ENCODE measurements around the gene TNKS1BP1. TPM values are rescaled to one million over a fixed set of nuclear protein-coding genes. Genes with fewer than 3 reads are reported as not detected.

Gene TNKS1BP1
- total RNA-seq, 1 experiment from 2014 or later: 120 TPM

- intact Hi-C loops (cut with micrococcal nuclease; ENCODE audit: unreplicated experiment): no loop called here
- Mint-ChIP-seq H3K4me1 (ENCODE audit: low read depth, unreplicated experiment) (no peaks in the 10 kb centered on the region), H3K4me3 (ENCODE audit: unreplicated experiment) (no peak overlapping the region), H3K9me3 (ENCODE audit: unreplicated experiment) (no peaks in the 10 kb centered on the region), H3K36me3 (ENCODE audit: insufficient read depth, unreplicated experiment) (no peaks in the 10 kb centered on the region), H3K27ac (ENCODE audit: unreplicated experiment) (no peak overlapping the region), H3K27me3 (ENCODE audit: insufficient read depth, unreplicated experiment) (no peaks in the 10 kb centered on the region)
- Histone ChIP-seq H3K4me3 (ENCODE audit: low read depth, low read length) (no peak overlapping the region), H3K9me3 (no peaks in the 10 kb centered on the region), H3K4me1 (no peaks in the 10 kb centered on the region), H3K27me3 (replicated peaks; ENCODE audit: control insufficient read depth, insufficient read depth, low read length) (no peaks in the 10 kb centered on the region), H3K36me3 (ENCODE audit: control insufficient read depth, insufficient read depth, low read length) (no peaks in the 10 kb centered on the region)
- no peak for DNase-seq
- ChIA-PET POLR2A (no interaction called here), CTCF (no interaction called here)
- no TSS peak for BruUV-seq (replicated peaks)
- TF ChIP-seq CTCF (IDR thresholded peaks at IDR 0.05; ENCODE audit: insufficient read depth in 1 of 2, low read depth in 1 of 2, low read length in 1 of 2, severe bottlenecking in 1 of 2, unreplicated experiment in 1 of 2): no peak
Observed at GRCh38 chr11:57368106-57368844, 43.5 kb upstream of the TNKS1BP1 start.

- H3K27ac Mint-ChIP-seq (ENCODE audit: unreplicated experiment): no peak overlapping the region
- no TSS peak for BruUV-seq (replicated peaks)
Observed at GRCh38 chr11:57364851-57365660, 40.3 kb upstream of the TNKS1BP1 start.

More at GRCh38 chr11:57364851-57365660, 40.3 kb upstream of the TNKS1BP1 start:
- Histone ChIP-seq H3K4me1 (peaks cover 13% of the 10 kb centered on the region), H3K4me3 (ENCODE audit: low read depth, low read length) (no peak overlapping the region), H3K9me3 (no peaks in the 10 kb centered on the region), H3K36me3 (ENCODE audit: control insufficient read depth, insufficient read depth, low read length) (no peaks in the 10 kb centered on the region), H3K27me3 (replicated peaks; ENCODE audit: control insufficient read depth, insufficient read depth, low read length) (no peaks in the 10 kb centered on the region)
- no peaks in the 10 kb centered on the region for H3K27me3 Mint-ChIP-seq (ENCODE audit: insufficient read depth, unreplicated experiment)
- CTCF ChIA-PET: interaction anchor here (0.6 kb wide), 1 partner anchor 93 kb away, joined by 3 read pairs; no protein-coding TSS in a partner anchor
- POLR2A ChIA-PET: no interaction called here
- no peak for TF ChIP-seq CTCF (IDR thresholded peaks at IDR 0.05; ENCODE audit: insufficient read depth in 1 of 2, low read depth in 1 of 2, low read length in 1 of 2, severe bottlenecking in 1 of 2, unreplicated experiment in 1 of 2)
- DNase-seq: no peak
- H3K9me3 Mint-ChIP-seq (ENCODE audit: unreplicated experiment): peaks cover 16% of the 10 kb centered on the region
- intact Hi-C loops (cut with micrococcal nuclease; ENCODE audit: unreplicated experiment): loop anchor here (5.0 kb wide), 1 partner anchor 67 kb away; no protein-coding TSS in a partner anchor
- H3K4me3 Mint-ChIP-seq (ENCODE audit: unreplicated experiment): no peak overlapping the region
- H3K4me1 Mint-ChIP-seq (ENCODE audit: low read depth, unreplicated experiment): peaks cover 12% of the 10 kb centered on the region
- H3K36me3 Mint-ChIP-seq (ENCODE audit: insufficient read depth, unreplicated experiment): peaks cover 6% of the 10 kb centered on the region

Data from Caco-2 (cell line).